RCC 7860 (cell line): ENCODE data around the gene MSRB1.
"Not testable (repeated sequence)": the region's sequence is repeated elsewhere in the genome, so short reads cannot be mapped to it uniquely, and the experiment has no call there.

Experiments
- DNase-seq: peaks from one replicate; pipeline ENCODE4 v3.0.0-alpha.2; 2015; ENCODE audit warnings: low spot score
- FAIRE-seq: peaks from 2 replicates; lab custom pipeline; 2012; peaks lifted over from hg19 to GRCh38; lab: Jason Lieb, UNC

Gene MSRB1

DNA sequence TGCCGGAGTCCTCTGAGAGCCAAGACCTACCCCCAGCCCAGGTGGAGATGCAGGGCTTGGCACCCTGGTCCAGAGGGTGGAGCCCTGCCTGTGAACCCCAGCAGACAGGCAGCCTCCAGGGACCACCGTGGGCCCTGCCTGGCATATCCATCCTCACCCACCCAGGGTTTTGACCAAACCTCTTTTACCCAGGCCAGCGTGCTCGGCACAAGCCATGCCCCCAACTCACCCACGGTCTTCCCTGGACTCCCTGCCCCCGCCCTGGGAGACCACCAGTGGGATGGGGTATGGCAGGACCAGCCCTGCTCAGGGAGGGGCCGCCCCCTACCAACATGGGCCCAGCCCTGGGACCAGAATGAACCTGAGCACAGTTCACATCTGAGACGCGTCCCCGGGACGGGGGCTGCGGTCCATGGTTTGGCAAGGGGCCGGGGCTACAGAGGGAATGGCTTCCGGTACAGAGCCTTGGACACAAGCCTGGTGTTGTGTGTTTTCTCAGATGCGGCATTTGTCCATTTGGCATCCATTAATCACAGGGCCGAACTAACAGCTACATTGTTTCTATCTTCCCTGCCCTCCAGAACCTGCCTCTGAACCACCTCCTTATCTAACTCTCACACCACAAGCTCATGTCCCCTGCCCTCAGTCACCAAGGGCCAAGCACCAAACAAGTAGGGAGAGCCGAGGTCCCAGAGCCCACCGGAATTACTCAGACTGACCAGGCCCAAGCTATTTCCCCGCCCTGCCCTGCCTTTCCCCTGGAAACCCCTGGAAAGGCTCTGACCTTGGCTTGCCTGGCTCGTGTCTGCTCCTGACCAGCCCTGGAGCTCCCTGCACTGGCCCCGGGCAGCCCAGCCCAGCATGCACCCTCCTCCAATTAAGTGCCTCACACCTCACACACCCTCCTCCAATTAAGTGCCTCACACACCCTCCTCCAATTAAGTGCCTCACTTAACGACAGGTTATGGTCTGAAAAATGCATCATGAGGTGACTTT is 38.9 kb downstream of the MSRB1 start:
- DNase-seq (no peak), FAIRE-seq (no peak)

DNA sequence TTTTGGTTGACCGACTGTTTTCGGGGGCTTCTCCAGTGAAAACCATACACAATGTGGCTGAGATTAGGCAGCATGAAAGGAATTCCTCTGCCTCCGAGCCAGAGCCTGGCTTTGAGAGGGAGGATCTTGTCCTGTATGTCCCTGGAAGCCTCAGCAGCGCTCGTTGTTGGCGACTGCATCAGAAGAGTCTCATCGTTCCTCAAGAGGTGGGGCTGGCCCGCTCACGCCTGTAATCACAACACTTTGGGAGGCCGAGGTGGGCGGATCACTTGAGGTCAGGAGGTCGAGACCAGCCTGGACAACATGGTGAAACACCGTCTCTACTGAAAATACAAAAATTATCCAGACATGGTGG is 39.8 kb downstream of the MSRB1 start:
- DNase-seq, result no peak

GRCh38 chr16:1902547-1903219 is 40.3 kb downstream of the MSRB1 start:
- no peak for DNase-seq

More for the DNA sequence above, 39.8 kb downstream of the MSRB1 start:
- no peak for FAIRE-seq

DNA sequence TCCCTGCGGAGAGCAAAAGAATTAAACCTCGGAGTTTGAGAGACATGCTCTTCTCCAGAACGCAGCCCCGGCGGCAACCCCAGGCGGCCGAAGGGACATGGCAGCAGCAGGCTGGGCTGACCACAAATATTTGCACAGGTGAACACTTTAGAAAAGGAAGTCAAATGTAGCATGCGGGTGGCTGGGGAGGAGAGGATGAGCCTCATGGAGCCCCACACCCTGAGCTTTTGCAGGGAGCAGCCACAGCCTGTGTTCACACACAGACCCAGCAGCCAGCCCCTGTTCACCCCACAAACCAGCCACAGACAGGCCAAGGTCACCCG is 42.6 kb downstream of the MSRB1 start:
- FAIRE-seq (no peak), DNase-seq (no peak)

More at GRCh38 chr16:1902547-1903219, 40.3 kb downstream of the MSRB1 start:
- FAIRE-seq, result no peak

- no peak for FAIRE-seq
These were observed 43.2 kb downstream of the MSRB1 start for GRCh38 chr16:1899641-1900451.

DNA sequence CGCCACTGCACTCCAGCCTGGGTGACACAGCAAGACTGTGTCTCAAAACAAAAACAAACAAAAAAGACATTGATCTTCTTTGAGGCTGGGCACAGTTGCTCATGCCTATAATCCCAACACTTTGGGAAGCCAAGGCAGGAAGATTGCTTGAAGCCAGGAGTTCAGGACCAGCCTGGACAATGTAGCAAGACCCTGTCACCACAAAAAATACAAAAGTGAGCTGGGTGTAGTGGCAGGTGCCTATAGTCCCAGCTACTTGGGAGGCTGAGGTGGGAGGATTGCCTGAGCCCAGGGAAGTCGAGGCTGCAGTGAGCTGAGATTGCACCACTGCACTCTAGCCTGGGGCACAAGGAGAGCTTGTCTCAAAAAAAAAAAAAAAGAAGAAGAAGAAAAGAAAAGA is 45.3 kb downstream of the MSRB1 start:
- not testable (repeated sequence) for DNase-seq, FAIRE-seq

More at GRCh38 chr16:1899641-1900451, 43.2 kb downstream of the MSRB1 start:
- no peak for DNase-seq

- no peak for DNase-seq
- FAIRE-seq, result no peak
These were observed 46.9 kb downstream of the MSRB1 start for GRCh38 chr16:1895949-1896675.

DNA sequence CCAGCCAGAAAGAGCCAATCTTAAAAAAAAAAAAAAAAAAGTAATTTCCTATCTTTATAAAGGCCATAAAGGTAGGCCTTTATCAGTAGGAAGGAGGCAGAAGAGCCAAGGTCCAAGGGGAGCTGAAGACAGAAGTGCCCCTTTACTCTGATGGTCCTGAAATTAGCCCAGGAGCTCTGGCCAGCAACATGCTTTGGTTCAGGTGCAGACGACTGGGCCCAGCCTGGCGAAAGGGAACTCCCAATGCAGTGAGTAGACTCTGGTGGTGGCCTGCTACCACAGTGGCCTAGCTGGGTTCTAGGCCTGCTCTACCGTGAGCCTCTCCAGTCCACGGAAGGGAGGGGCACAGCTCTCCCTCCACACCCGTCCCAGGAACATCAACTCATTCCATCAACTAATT is 47.9 kb downstream of the MSRB1 start:
- DNase-seq (no peak), FAIRE-seq (no peak)

DNA sequence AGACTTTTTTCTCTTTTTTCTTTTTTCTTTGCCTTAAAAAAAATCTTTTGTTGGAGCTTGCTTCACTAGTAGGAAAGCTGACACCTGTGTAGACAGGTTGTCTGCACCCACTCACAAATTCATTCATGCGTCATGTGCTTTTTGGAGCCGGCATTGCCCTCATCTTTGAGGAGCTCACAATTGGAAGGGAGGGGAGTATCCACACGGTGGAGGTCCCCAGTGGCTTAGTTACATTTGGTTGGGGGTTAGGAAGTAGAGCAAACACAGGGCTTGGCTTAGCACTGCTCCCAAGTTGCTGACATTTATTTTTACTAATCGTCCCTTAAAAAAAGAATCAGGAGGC is 52.3 kb downstream of the MSRB1 start:
- FAIRE-seq, result no peak
- DNase-seq, result no peak

- DNase-seq (no peak), FAIRE-seq (no peak)
These were observed 52.8 kb downstream of the MSRB1 start for GRCh38 chr16:1890024-1890707.
